H9 (cell line): ENCODE data around the gene CRIP2. TPM values are rescaled to one million over a fixed set of nuclear protein-coding genes. Genes with fewer than 3 reads are reported as not detected.

Experiments
- DNase-seq: peaks from one replicate; pipeline ENCODE4 v3.0.0-alpha.2; 2017
- H2AFZ ChIP-seq: one replicate; pipeline ENCODE4 v1.6.1; 2013; ENCODE audit warnings: mild to moderate bottlenecking, low read length, control low read depth, moderate library complexity
- H2AK5ac ChIP-seq: 2 replicates; pipeline ENCODE4 v1.6.1; 2013; ENCODE audit warnings: low read length, control low read depth, mixed read lengths; ENCODE audit not compliant: insufficient read length
- H2BK120ac ChIP-seq: one replicate; pipeline ENCODE4 v1.6.1; 2013; ENCODE audit warnings: low read depth, mild to moderate bottlenecking, low read length, control low read depth, inconsistent platforms; ENCODE audit not compliant: poor library complexity, severe bottlenecking
- H2BK12ac ChIP-seq: 2 replicates; pipeline ENCODE4 v1.6.1; 2013; ENCODE audit warnings: low read length, control low read depth, mixed read lengths, low read depth; ENCODE audit not compliant: insufficient read length
- H2BK15ac ChIP-seq: 2 replicates; pipeline ENCODE4 v1.6.1; 2013; ENCODE audit warnings: low read depth, low read length, control low read depth
- H2BK20ac ChIP-seq: one replicate; pipeline ENCODE4 v1.6.1; 2013; ENCODE audit warnings: low read depth, mild to moderate bottlenecking, low read length, control low read depth, inconsistent platforms; ENCODE audit not compliant: poor library complexity, severe bottlenecking
- H2BK5ac ChIP-seq: 2 replicates; pipeline ENCODE4 v1.6.1; 2013; ENCODE audit warnings: low read length, control low read depth, mixed read lengths; ENCODE audit not compliant: insufficient read length
- H3K14ac ChIP-seq: 2 replicates; pipeline ENCODE4 v1.6.1; 2013; ENCODE audit warnings: low read length, control low read depth; ENCODE audit not compliant: insufficient read depth
- H3K18ac ChIP-seq: 2 replicates; pipeline ENCODE4 v1.6.1; 2013; ENCODE audit warnings: low read depth, mild to moderate bottlenecking, mixed read lengths, low read length, control low read depth; ENCODE audit not compliant: insufficient read length
- H3K23ac ChIP-seq: 2 replicates; pipeline ENCODE4 v1.6.1; 2013; ENCODE audit warnings: low read length, control low read depth, mixed read lengths, low read depth; ENCODE audit not compliant: insufficient read length
- H3K23me2 ChIP-seq: 2 replicates; pipeline ENCODE4 v1.6.1; 2013; ENCODE audit warnings: low read depth, mild to moderate bottlenecking, mixed read lengths, low read length, control low read depth; ENCODE audit not compliant: insufficient read length, poor library complexity, severe bottlenecking
- H3K27ac ChIP-seq: 2 replicates; pipeline ENCODE4 v1.5.1; 2013; ENCODE audit warnings: low read length, control low read depth, mixed read lengths, low read depth; ENCODE audit not compliant: insufficient read length
- H3K27me3 ChIP-seq: 2 replicates; pipeline ENCODE4 v1.6.1; 2013; ENCODE audit warnings: low read length, control low read depth, inconsistent platforms; ENCODE audit not compliant: insufficient read depth
- H3K4ac ChIP-seq: 2 replicates; pipeline ENCODE4 v1.6.1; 2013; ENCODE audit warnings: low read depth, mild to moderate bottlenecking, control low read depth, inconsistent platforms, low read length, moderate library complexity
- H3K4me1 ChIP-seq: 2 replicates; pipeline ENCODE4 v1.6.1; 2013; ENCODE audit warnings: low read length, control low read depth, inconsistent platforms; ENCODE audit not compliant: insufficient read depth
- H3K4me2 ChIP-seq: 2 replicates; pipeline ENCODE4 v1.6.1; 2013; ENCODE audit warnings: low read length, control low read depth, mixed read lengths; ENCODE audit not compliant: insufficient read length, insufficient read depth
- H3K56ac ChIP-seq: 2 replicates; pipeline ENCODE4 v1.6.1; 2013; ENCODE audit warnings: low read depth, mild to moderate bottlenecking, mixed read lengths, low read length, control low read depth; ENCODE audit not compliant: insufficient read length
- H3K79me1 ChIP-seq: 2 replicates; pipeline ENCODE4 v1.6.1; 2013; ENCODE audit warnings: low read depth, mild to moderate bottlenecking, moderate library complexity, low read length, control low read depth, inconsistent platforms; ENCODE audit not compliant: insufficient read depth, poor library complexity, severe bottlenecking
- H3K79me2 ChIP-seq: 2 replicates; pipeline ENCODE4 v1.6.1; 2013; ENCODE audit warnings: low read length, control low read depth, inconsistent platforms; ENCODE audit not compliant: insufficient read depth
- H3K9ac ChIP-seq: 2 replicates; pipeline ENCODE4 v1.6.1; 2013; ENCODE audit warnings: low read length, control low read depth, mixed read lengths; ENCODE audit not compliant: insufficient read length; ENCODE audit errors: extremely low read depth
- H3K9me3 ChIP-seq: one replicate; pipeline ENCODE4 v1.6.1; 2013; ENCODE audit warnings: low read depth, low read length, inconsistent platforms; ENCODE audit not compliant: control insufficient read depth
- H3T11ph ChIP-seq: one replicate; pipeline ENCODE4 v1.6.1; 2013; ENCODE audit warnings: mild to moderate bottlenecking, low read length, control low read depth, inconsistent platforms
- H4K20me1 ChIP-seq: one replicate; pipeline ENCODE4 v1.6.1; 2013; ENCODE audit not compliant: control insufficient read depth, insufficient read length, insufficient read depth
- H4K5ac ChIP-seq: 2 replicates; pipeline ENCODE4 v1.6.1; 2013; ENCODE audit warnings: low read depth, mild to moderate bottlenecking, mixed read lengths, low read length, control low read depth; ENCODE audit not compliant: insufficient read length
- H4K8ac ChIP-seq: replicated peaks from 2 replicates; pipeline ENCODE4 v1.6.1; 2013; ENCODE audit warnings: low read length, control low read depth, mixed read lengths, low read depth; ENCODE audit not compliant: insufficient read length
- H4K91ac ChIP-seq: 2 replicates; pipeline ENCODE4 v1.6.1; 2013; ENCODE audit warnings: low read depth, mild to moderate bottlenecking, moderate library complexity, mixed read lengths, low read length, control low read depth; ENCODE audit not compliant: insufficient read length
- H3K27ac Mint-ChIP-seq, 3 experiments: 2 replicates in 2 of 3; 3 replicates in 1 of 3; pipeline ENCODE4 v1.8.0; 2020 to 2021; ENCODE audit warnings: mixed read lengths in 3 of 3, mild to moderate bottlenecking in 1 of 3, moderate library complexity in 1 of 3
- H3K27me3 Mint-ChIP-seq: 2 replicates; pipeline ENCODE4 v1.8.0; 2021; ENCODE audit warnings: low read depth, mild to moderate bottlenecking, moderate library complexity, mixed read lengths
- H3K36me3 Mint-ChIP-seq, 3 experiments: 2 replicates in 2 of 3; 3 replicates in 1 of 3; pipeline ENCODE4 v1.8.0; 2020 to 2021; ENCODE audit warnings: low read depth in 3 of 3, mixed read lengths in 3 of 3; ENCODE audit not compliant: insufficient read depth in 1 of 3
- H3K4me1 Mint-ChIP-seq, 2 experiments: 2 replicates each; pipeline ENCODE4 v1.8.0; 2020; ENCODE audit warnings: mixed read lengths in 2 of 2
- H3K4me3 Mint-ChIP-seq, 2 experiments: 2 replicates in 1 of 2; 3 replicates in 1 of 2; pipeline ENCODE4 v1.8.0; 2020 to 2021; ENCODE audit warnings: mild to moderate bottlenecking in 2 of 2, mixed read lengths in 2 of 2, moderate library complexity in 1 of 2
- H3K9me3 Mint-ChIP-seq, 2 experiments: 2 replicates in 1 of 2; 3 replicates in 1 of 2; pipeline ENCODE4 v1.8.0; 2020; ENCODE audit warnings: mild to moderate bottlenecking in 2 of 2, mixed read lengths in 2 of 2, moderate library complexity in 1 of 2
- CTCF ChIP-seq: fragments of 200-600 bp; sonication (generic); conservative IDR thresholded peaks from 3 replicates; pipeline ENCODE4 v1.8.0; 2021; ENCODE audit warnings: antibody characterized with exemption, mild to moderate bottlenecking
- WGBS: extraction: QIAGEN DNeasy Blood & Tissue Kit; methylation state at CpG from one replicate; pipeline ENCODE4 v1.1.7; 2013; ENCODE audit warnings: missing lambda C conversion rate, low lambda C conversion rate, mixed read lengths; ENCODE audit not compliant: insufficient read length; ENCODE audit errors: extremely low coverage; 5-methylcytosine and 5-hydroxymethylcytosine counted together
- total RNA-seq: library from RNA; stranded (reverse); gene quantifications from 2 replicates; pipeline ENCODE4 v1.2.1, GENCODE V29; 2021

CRIP2 gene
- total RNA-seq, 1 experiment from 2014 or later = 5.7 TPM

GRCh38 chr14:105464501-105464900, 10.1 kb upstream of the CRIP2 start:
- H3K27ac ChIP-seq = no peak overlapping the region
- H4K20me1 ChIP-seq = no peaks in the 10 kb centered on the region
- Mint-ChIP-seq H3K4me3 (no peak overlapping the region), H3K27ac (no peak overlapping the region), H3K36me3 (peaks cover 17 to 43% (median 41%) of the 10 kb centered on the region in 3 experiments; a peak in 6 of 7 replicates), H3K27me3 (no peaks in the 10 kb centered on the region), H3K9me3 (no peaks in the 10 kb centered on the region), H3K4me1 (peaks cover 2 to 6% of the 10 kb centered on the region in 2 experiments; a peak in 2 of 4 replicates)
- H3K4ac ChIP-seq = no peak overlapping the region
- no peak overlapping the region for H2BK20ac ChIP-seq
- no peaks in the 10 kb centered on the region for H3K23me2 ChIP-seq
- no peak overlapping the region for H2AFZ ChIP-seq
- H3K79me1 ChIP-seq = no peaks in the 10 kb centered on the region
- WGBS = no CpG with 5 or more reads among the region's 33 CpGs
- no peak overlapping the region for H2BK12ac ChIP-seq
- no peak overlapping the region for H3K23ac ChIP-seq
- no peaks in the 10 kb centered on the region for H3K9me3 ChIP-seq
- no peak overlapping the region for H4K8ac ChIP-seq
- no peak overlapping the region for H2BK15ac ChIP-seq
- H2BK5ac ChIP-seq = no peak overlapping the region
- no peaks in the 10 kb centered on the region for H3K27me3 ChIP-seq
- no peak overlapping the region for H3K18ac ChIP-seq
- H2AK5ac ChIP-seq = no peak overlapping the region
- no peak overlapping the region for H2BK120ac ChIP-seq
- no peak for TF ChIP-seq CTCF
- no peak overlapping the region for H3T11ph ChIP-seq
- H4K5ac ChIP-seq = no peak overlapping the region
- no peak overlapping the region for H3K4me2 ChIP-seq
- H3K14ac ChIP-seq = no peak overlapping the region
- no peak overlapping the region for H3K56ac ChIP-seq
- no peak overlapping the region for H4K91ac ChIP-seq
- DNase-seq = no peak
- no peaks in the 10 kb centered on the region for H3K79me2 ChIP-seq
- H3K9ac ChIP-seq = no peak overlapping the region
- H3K4me1 ChIP-seq = no peaks in the 10 kb centered on the region
